ENCODE measurements around the gene MTA1. TPM values are rescaled to one million over a fixed set of nuclear protein-coding genes. Genes with fewer than 3 reads are reported as not detected.

Gene MTA1
- total RNA-seq, 1 donor from 2014 or later: 118 TPM

DNA sequence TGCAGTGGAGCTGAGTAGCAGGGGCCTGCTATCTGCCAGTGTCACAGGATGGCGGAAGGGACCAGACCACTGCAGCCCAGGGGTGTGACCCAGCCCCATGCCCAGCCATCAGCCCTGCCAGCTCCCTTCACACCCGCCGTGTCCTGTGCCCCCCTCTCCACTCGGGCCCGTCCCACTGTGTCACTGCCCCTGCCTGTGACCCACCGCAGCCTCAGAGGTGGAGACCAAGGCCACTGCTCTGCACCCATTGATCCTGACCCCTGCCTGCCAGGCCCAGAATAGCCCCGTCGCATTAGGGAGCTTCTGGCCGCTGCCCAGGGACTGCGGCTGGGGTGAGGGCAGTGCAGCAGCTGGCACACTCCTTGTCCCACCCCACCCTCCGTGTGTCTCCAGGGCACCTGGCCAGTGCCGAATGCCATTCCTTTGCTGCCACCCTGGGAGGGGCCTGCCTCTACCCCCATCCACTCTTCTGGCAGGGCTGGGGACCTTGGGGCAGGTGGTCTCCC, 52.9 kb downstream of the MTA1 start:
- H3K4me1 ChIP-seq: peaks cover 27 to 54% of the 10 kb centered on the region in 2 donors
- DNase-seq (ENCODE audit: low spot score in 2 of 2): no peak
- intact Hi-C loops (cut with DNase I): loop anchor here (5.0 to 10.0 kb wide), 3 partner anchors 170 to 380 kb away; partner anchors contain the start of genes BRF1 and BTBD6
- H3K27ac ChIP-seq: peak overlapping the region; percentile 86 to 96
- H3K4me3 ChIP-seq: peak overlapping the region in 1 of 2 donors; percentile 78
- TF ChIP-seq, protein P1, sequence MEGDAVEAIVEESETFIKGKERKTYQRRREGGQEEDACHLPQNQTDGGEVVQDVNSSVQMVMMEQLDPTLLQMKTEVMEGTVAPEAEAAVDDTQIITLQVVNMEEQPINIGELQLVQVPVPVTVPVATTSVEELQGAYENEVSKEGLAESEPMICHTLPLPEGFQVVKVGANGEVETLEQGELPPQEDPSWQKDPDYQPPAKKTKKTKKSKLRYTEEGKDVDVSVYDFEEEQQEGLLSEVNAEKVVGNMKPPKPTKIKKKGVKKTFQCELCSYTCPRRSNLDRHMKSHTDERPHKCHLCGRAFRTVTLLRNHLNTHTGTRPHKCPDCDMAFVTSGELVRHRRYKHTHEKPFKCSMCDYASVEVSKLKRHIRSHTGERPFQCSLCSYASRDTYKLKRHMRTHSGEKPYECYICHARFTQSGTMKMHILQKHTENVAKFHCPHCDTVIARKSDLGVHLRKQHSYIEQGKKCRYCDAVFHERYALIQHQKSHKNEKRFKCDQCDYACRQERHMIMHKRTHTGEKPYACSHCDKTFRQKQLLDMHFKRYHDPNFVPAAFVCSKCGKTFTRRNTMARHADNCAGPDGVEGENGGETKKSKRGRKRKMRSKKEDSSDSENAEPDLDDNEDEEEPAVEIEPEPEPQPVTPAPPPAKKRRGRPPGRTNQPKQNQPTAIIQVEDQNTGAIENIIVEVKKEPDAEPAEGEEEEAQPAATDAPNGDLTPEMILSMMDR (IDR thresholded peaks at IDR 0.05): peak in 1 of 3 experiments; percentile 22
- H3K36me3 ChIP-seq: peaks cover 13 to 15% of the 10 kb centered on the region in 2 donors
- H3K9me3 ChIP-seq: no peaks in the 10 kb centered on the region
- no peaks in the 10 kb centered on the region for H3K27me3 ChIP-seq

DNA sequence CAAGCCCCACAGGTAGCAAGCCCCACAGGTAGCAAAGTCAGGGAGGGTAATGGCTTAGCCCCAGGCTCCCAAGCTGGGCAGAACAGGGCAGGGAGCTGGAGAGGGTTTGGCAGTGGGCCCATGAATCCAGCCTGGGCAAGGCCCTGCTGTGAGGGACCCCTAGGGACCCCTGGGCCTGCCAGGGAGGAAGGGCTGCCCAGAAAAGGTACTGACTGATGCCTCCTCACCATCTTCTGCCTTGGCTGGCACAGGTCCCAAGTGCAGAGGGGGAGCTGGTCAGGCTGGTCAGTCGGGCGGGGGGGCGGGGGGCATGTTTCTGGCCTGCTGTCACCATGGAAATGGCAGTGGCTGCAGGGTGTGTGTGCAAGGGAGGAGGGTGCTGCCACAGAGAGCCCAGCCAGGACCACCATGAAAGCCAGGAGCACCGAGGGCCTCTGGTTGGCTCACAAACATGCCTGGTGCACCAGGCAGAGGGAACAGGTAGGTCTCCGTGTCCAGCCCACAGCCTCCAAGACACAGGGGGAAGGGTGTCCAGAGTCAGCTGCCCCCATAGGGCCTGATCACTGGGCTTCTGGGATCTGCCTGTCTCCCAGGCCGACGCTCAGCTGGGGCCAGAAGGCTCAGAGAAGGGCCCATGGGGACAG, 53.5 kb downstream of the MTA1 start:
- Histone ChIP-seq H3K27ac (peak overlapping the region; percentile 86 to 96), H3K4me1 (peaks cover 27 to 53% of the 10 kb centered on the region in 2 donors), H3K9me3 (no peaks in the 10 kb centered on the region), H3K36me3 (peaks cover 13 to 16% of the 10 kb centered on the region in 2 donors), H3K4me3 (peak overlapping the region; percentile 65 to 78), H3K27me3 (no peaks in the 10 kb centered on the region)
- TF ChIP-seq, protein P1 (IDR thresholded peaks at IDR 0.05): no peak
- intact Hi-C loops (cut with DNase I): loop anchor here (5.0 to 10.0 kb wide), 3 partner anchors 171 to 381 kb away; partner anchors contain the start of genes BRF1 and BTBD6
- peak in 1 of 2 donors; percentile 63 for DNase-seq (ENCODE audit: low spot score in 2 of 2)

DNA sequence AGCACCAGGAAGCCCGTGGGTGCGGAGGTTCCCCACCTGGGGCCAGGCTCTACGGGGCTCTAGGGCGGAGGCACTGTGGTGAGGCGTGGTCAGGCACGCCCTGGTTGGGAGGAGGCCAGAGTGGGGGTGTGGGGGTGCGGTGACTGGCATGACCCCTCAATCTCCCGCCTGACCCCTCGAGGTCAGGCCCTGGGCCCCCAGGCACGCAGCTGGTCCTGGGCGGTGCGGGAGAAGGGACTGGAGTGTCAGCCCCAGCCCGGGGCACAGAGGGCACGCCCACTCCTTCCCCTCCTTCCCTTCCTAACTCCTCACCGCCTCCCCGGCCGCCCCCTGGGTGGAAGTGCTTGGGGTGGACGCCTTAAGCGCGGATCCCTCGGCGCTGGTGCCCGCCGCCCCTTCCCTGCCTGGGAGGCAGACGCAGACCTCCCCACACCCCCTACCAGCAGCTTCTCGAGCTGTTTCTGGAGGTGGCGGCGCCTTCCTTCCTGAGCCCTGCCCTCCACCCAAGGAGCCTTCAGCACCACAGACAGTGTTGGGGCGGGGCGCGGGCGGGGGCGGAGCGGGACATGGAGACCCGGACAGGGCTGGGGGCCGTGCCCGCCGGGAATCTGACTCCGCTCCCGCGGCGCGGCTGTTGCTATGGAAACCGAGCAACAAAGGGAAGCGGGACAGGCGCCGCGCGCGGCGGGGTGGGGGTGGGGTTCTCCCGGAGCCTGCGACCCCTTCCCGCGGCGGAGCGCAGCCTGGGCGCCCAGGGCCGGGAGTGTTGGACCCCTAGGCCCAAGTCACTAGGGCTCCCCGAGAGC, 54.3 kb downstream of the MTA1 start:
- no peaks in the 10 kb centered on the region for H3K9me3 ChIP-seq
- TF ChIP-seq, protein P1 (IDR thresholded peaks at IDR 0.05): no peak
- H3K36me3 ChIP-seq: peaks cover 20 to 23% of the 10 kb centered on the region in 2 donors
- peak; percentile 87 to 98 for DNase-seq (ENCODE audit: low spot score in 2 of 2)
- intact Hi-C loops (cut with DNase I): loop anchor here (2.0 to 10.0 kb wide), 5 partner anchors 17 to 382 kb away; partner anchors contain the start of genes BRF1, BTBD6 and TEDC1
- H3K27ac ChIP-seq: peak overlapping the region; percentile 86 to 96
- H3K27me3 ChIP-seq: no peaks in the 10 kb centered on the region
- peak overlapping the region; percentile 65 to 78 for H3K4me3 ChIP-seq
- peaks cover 21 to 45% of the 10 kb centered on the region in 2 donors for H3K4me1 ChIP-seq

DNA sequence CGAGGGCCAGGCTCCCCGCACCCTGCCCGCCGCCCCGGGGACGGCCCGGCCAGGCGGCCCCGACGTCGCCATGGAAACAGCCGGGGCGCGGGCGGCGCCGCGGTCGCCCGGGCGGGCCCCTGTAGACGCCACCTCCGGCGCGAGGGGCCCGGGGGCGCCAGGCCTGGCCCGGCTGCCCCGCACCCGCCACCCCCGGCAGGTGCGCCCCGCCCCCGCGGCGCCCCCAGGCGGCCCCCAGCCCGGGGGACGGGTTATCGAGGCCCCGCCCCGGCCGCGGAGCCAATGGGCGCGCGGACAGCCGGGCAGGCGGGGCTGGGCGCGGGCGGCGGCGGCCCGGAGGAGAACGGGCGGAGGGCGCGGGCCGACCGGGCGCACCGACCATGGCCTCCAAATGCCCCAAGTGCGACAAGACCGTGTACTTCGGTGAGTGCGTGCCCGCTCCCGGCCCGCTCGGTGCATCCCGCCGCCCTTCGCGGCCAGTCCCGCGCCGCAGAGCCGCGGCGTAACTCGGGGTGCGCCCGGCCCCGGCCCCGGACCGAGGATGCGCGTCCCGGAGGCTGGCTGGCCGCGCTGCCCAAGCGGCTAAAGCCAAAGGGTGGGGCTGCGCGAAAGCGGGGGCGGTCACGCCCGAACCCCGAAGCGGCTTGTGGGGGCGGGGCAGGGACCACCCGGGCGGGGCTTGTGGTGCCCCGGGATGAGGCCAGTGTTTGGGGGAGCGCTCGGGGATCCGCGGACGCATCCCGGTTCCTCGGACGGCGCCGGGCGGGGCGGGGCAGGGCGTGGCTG, 55.0 kb downstream of the MTA1 start, which contains the start of gene CRIP2:
Gene CRIP2, plus strand, starts transcription at position 339 of the 786 bp plus-strand sequence. Its CDS starts 42 bp downstream, at position 381.
- TF ChIP-seq, protein P1 (IDR thresholded peaks at IDR 0.05): peak in 1 of 3 experiments; percentile 6
- no peaks in the 10 kb centered on the region for H3K27me3 ChIP-seq
- peak within 1 kb of the TSS; percentile 65 to 91 for H3K4me3 ChIP-seq
- no peak for DNase-seq (ENCODE audit: low spot score in 2 of 2)
- H3K4me1 ChIP-seq: peaks cover 15 to 39% of the 10 kb centered on the region in 2 donors
- H3K36me3 ChIP-seq: peaks cover 26 to 31% of the 10 kb centered on the region in 2 donors
- no peaks in the 10 kb centered on the region for H3K9me3 ChIP-seq
- peak within 1 kb of the TSS; percentile 96 to 99 for H3K27ac ChIP-seq
- intact Hi-C loops (cut with DNase I): loop anchor here (2.0 to 10.0 kb wide), 5 partner anchors 16 to 382 kb away; partner anchors contain the start of genes BRF1, BTBD6 and TEDC1
